Astrocyte of the spinal cord (primary cell): ENCODE measurements around the gene TMEM273.

Experiments used
- DNase-seq: peaks from one replicate; pipeline ENCODE4 v3.0.0; 2011; ENCODE audit warnings: low read depth, low spot score
- H3K4me3 ChIP-seq: 2 replicates; pipeline ENCODE4 v1.5.1; 2011; ENCODE audit warnings: low read depth, mild to moderate bottlenecking, low read length, moderate library complexity
- CTCF ChIP-seq: IDR thresholded peaks from 2 replicates; pipeline ENCODE4 v1.5.1; 2012; ENCODE audit warnings: low read depth, mild to moderate bottlenecking, low read length, inconsistent platforms
- in situ Hi-C: cut with HindIII; loops from 2 replicates; pipeline ENCODE4 v1.10.0; 2017; ENCODE audit warnings: low sequenced_read_pairs

Gene TMEM273

GRCh38 chr10:49149881-49150280 lies 38.3 kb downstream of the TMEM273 start:
- no peak for TF ChIP-seq CTCF
- no peak overlapping the region for H3K4me3 ChIP-seq
- DNase-seq = no peak
- in situ Hi-C loops = no loop called here

GRCh38 chr10:49144058-49144720 lies 44.0 kb downstream of the TMEM273 start:
- no peak for DNase-seq
- H3K4me3 ChIP-seq = no peak overlapping the region
- no peak for TF ChIP-seq CTCF
- in situ Hi-C loops = no loop called here

- in situ Hi-C loops = no loop called here
- no peak overlapping the region for H3K4me3 ChIP-seq
- no peak for TF ChIP-seq CTCF
- no peak for DNase-seq
Observed at GRCh38 chr10:49143249-49143648, 44.9 kb downstream of the TMEM273 start.

GRCh38 chr10:49141541-49142332 lies 46.5 kb downstream of the TMEM273 start:
- no peak for DNase-seq
- TF ChIP-seq CTCF = no peak
- H3K4me3 ChIP-seq = no peak overlapping the region
- in situ Hi-C loops = no loop called here

GRCh38 chr10:49140304-49141177 lies 47.6 kb downstream of the TMEM273 start:
- in situ Hi-C loops = no loop called here
- TF ChIP-seq CTCF = no peak
- no peak overlapping the region for H3K4me3 ChIP-seq
- no peak for DNase-seq

- TF ChIP-seq CTCF = no peak
Observed at GRCh38 chr10:49139846-49140195, 48.4 kb downstream of the TMEM273 start.

More at GRCh38 chr10:49139846-49140195, 48.4 kb downstream of the TMEM273 start:
- peak; percentile 94 for DNase-seq
- in situ Hi-C loops = no loop called here
- H3K4me3 ChIP-seq = no peak overlapping the region
